ENCODE data around the gene OR8B3.

The OR8B3 gene

DNA sequence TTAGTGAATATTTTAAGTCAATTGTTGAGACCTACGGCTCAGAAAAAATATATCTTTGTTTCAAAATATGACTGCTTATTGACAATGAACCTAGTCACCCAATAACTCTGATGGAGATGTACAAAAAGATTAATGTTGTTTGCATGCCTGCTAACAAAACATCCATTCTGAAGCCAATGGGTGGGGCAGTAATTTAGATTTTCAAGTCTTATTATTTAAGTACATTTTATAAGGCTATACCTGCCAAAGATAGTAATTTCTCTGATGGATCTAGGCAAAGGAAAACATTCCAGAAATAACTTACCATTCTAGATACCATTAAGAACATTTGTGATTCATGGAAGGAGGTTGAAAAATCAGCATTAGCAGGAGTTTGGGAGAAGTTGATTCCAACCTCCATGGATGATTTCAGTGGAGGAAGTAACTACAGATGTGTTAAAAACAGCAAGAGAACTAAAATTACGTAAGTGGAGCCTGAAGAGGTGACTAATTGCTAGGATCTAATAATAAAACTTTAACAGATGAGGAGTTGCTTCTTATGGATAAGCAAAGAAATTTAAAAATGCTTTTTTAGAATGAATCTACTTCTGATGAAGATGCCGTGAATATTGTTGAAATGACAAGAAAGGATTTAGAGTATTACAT is 52.4 kb downstream of the OR8B3 start:
- no peak for DNase-seq
